ENCODE results near the gene QRSL1. TPM values are rescaled to one million over a fixed set of nuclear protein-coding genes. Genes with fewer than 3 reads are reported as not detected.

The QRSL1 gene
- total RNA-seq, 1 experiment from 2014 or later: 18.4 TPM

GRCh38 chr6:106622412-106622811, 7.0 kb upstream of the QRSL1 start:
- intact Hi-C loops (cut with micrococcal nuclease; ENCODE audit: unreplicated experiment) (no loop called here), in situ Hi-C loops (cut with HindIII; ENCODE audit: low pct_unique_long_range_greater_than_20kb, low sequenced_read_pairs) (no loop called here)
- ChIA-PET CTCF (no interaction called here), POLR2A (no interaction called here)
- Histone ChIP-seq H3K36me3 (ENCODE audit: control insufficient read depth, insufficient read depth, low read length) (no peaks in the 10 kb centered on the region), H3K4me3 (ENCODE audit: low read depth in 2 of 2, low read length in 2 of 2) (no peak overlapping the region), H3K9me3 (ENCODE audit: control insufficient read depth, insufficient read depth, low read depth, low read length) (no peaks in the 10 kb centered on the region), H3K27me3 (ENCODE audit: control insufficient read depth, insufficient read depth, low read length) (no peaks in the 10 kb centered on the region), H3K4me1 (ENCODE audit: control insufficient read depth, insufficient read depth, low read length) (peaks cover 6% of the 10 kb centered on the region; the same call in 1 of the 2 replicates), H3K27ac (ENCODE audit: low read length) (no peak overlapping the region)
- ATAC-seq: no peak
- DNase-seq (ENCODE audit: low read depth, low spot score): no peak
- BruUV-seq (replicated peaks): no TSS peak
- TF ChIP-seq SIN3A (IDR thresholded peaks at IDR 0.05; ENCODE audit: borderline replicate concordance, insufficient read depth, low read depth, low read length) (no peak), REST (IDR thresholded peaks at IDR 0.05; ENCODE audit: insufficient read depth in 1 of 2, low read depth in 2 of 2, low read length in 1 of 2) (no peak), CTCF (IDR thresholded peaks at IDR 0.05) (no peak), POLR2AphosphoS5 (IDR thresholded peaks at IDR 0.05; ENCODE audit: low read depth, low read length) (no peak), TCF7L2 (IDR thresholded peaks at IDR 0.05; ENCODE audit: low read depth, low read length) (no peak)

GRCh38 chr6:106623039-106623438, 6.3 kb upstream of the QRSL1 start:
- TF ChIP-seq REST (IDR thresholded peaks at IDR 0.05; ENCODE audit: insufficient read depth in 1 of 2, low read depth in 2 of 2, low read length in 1 of 2) (no peak), TCF7L2 (IDR thresholded peaks at IDR 0.05; ENCODE audit: low read depth, low read length) (no peak), POLR2AphosphoS5 (IDR thresholded peaks at IDR 0.05; ENCODE audit: low read depth, low read length) (no peak), SIN3A (IDR thresholded peaks at IDR 0.05; ENCODE audit: borderline replicate concordance, insufficient read depth, low read depth, low read length) (no peak), CTCF (IDR thresholded peaks at IDR 0.05) (no peak)
- intact Hi-C loops (cut with micrococcal nuclease; ENCODE audit: unreplicated experiment) (no loop called here), in situ Hi-C loops (cut with HindIII; ENCODE audit: low pct_unique_long_range_greater_than_20kb, low sequenced_read_pairs) (no loop called here)
- no peak for ATAC-seq
- Histone ChIP-seq H3K27me3 (ENCODE audit: control insufficient read depth, insufficient read depth, low read length) (no peaks in the 10 kb centered on the region), H3K4me3 (ENCODE audit: low read depth in 2 of 2, low read length in 2 of 2) (no peak overlapping the region), H3K27ac (ENCODE audit: low read length) (no peak overlapping the region), H3K4me1 (ENCODE audit: control insufficient read depth, insufficient read depth, low read length) (peaks cover 8% of the 10 kb centered on the region; the same call in 1 of the 2 replicates), H3K9me3 (ENCODE audit: control insufficient read depth, insufficient read depth, low read depth, low read length) (no peaks in the 10 kb centered on the region), H3K36me3 (ENCODE audit: control insufficient read depth, insufficient read depth, low read length) (no peaks in the 10 kb centered on the region)
- no peak for DNase-seq (ENCODE audit: low read depth, low spot score)
- CTCF ChIA-PET: no interaction called here
- BruUV-seq (replicated peaks): no TSS peak
- POLR2A ChIA-PET: no interaction called here
